HCEC 1CT (cell line): ENCODE measurements around the gene PATE2.

Source experiments
- DNase-seq: peaks from one replicate; pipeline ENCODE4 v3.0.0-alpha.2; 2017

Gene PATE2

GRCh38 chr11:125778728-125779127, at the start of gene PATE2:
Gene PATE2, minus strand, starts transcription at chr11:125778828. Its CDS starts 55 bp downstream, at chr11:125778773.
- DNase-seq, result no peak

DNA sequence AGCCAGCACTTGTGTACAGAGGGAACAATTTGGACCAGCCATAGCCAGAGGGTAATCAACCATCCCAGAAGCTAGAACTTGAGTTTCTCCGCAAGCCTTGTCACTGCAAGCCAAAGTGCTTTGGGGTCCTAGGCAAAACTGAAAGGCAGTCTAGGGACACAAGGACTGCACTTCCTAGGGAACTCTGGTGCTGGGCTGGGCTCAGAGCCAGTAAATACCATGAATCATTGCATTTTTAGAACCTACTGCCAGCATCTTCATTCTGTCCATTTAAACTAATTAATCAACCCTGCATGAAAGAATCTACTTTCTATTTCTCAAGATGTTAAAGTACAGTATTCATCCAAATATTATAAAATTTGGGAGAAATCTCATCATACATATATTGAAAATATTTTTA, 29.3 kb upstream of the PATE2 start:
- peak; percentile 13 for DNase-seq

DNA sequence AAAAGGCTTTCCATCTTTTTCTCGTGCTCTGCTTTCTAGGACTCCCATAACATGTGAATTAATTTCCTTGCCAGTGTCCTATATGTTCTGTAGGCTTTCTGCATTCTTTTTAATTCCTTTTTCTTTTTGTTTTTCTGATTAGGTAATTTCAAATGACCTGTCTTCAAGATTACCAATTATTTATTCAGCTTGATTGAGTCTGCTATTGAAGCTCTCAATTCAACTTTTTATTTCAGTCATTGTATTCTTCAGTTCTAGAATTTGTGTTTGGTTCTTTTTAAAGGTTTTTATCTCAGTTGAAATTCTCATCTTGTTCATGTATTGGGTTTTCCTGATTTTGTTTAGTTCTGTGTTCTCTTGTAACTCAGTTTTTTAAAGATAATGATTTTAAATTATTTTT, 23.8 kb upstream of the PATE2 start:
- DNase-seq, result no peak

DNA sequence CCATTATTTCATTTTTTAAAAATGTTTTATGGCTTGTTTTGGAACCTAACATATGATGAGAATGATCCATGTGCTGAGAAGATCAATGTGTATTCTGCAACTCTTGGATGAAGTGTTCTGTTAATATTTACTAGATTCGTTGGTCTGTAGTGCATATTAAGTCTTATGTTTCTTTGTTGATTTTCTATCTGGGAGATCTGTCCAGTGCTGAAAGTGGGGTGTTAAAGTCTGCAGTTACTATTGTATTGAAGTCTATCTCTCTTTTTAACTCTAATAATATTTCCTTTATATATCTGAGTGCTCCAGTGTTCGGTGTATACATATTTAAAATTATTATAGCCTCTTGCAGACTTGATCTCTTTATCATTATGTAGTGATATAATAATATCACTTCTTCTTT, 21.2 kb upstream of the PATE2 start:
- DNase-seq, result no peak

DNA sequence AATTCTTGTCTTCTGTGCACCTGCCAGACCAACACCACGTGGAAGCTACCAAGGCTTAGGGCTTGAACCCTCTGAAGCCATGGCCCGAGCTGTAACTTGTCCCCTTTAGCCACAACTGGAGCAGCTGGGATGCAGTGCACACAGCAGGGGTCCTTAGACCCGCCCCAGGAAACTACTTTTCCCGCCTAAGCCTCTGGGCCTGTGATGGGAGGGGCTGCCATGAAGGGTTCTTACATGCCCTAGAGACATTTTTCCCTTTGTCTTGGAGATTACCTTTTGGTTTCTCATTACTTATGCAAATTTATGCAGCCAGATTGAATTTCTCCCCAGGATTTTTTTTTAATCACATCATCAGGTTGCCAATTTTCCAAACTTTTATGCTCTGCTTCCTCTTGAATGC, 19.0 kb upstream of the PATE2 start:
- no peak for DNase-seq

DNA sequence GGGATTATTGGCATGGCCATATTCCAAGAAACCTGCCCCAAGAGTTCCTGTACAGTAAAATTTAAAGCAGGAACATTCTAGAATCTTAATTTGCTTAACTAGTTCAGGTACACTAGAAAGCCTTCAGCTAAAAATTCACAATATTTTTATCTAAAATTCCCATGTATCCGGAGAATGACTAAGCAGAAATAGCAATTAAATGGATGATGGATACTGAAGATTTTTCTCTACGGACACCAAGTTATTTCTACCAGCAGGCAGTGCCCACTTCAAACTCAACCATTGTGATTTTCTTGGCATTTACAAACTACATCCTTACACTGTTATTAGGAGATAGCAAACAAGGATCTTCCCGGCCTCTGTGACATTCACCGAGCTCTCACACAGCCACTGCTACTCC, 12.2 kb upstream of the PATE2 start:
- no peak for DNase-seq

DNA sequence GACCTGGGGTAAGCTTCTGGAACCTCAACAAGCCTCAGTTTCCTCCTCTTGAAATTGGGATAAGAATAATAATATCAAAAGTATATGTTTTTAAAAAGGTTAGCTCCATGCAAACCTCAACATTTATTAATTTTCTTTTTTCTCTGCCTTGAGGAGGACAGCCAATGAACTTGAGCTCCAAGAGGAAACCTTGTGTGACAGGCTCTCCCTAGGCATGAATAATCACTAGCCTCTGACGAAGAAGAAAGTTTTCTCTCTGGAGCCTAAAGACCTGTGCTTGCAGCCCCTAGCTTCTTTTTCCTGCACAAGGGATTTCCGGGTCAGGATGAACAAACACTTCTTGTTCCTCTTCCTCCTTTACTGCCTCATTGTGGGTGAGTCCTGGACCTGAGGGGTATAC, 9.2 kb upstream of the PATE2 start, which contains the start of gene PATE3:
TSS of gene PATE3 (plus strand) at position 301 of the 400 bp plus-strand sequence. CDS start at position 326, 25 bp downstream.
- no peak for DNase-seq

- no peak for DNase-seq
These were observed 6.0 kb upstream of the PATE2 start for GRCh38 chr11:125784678-125785077.

DNA sequence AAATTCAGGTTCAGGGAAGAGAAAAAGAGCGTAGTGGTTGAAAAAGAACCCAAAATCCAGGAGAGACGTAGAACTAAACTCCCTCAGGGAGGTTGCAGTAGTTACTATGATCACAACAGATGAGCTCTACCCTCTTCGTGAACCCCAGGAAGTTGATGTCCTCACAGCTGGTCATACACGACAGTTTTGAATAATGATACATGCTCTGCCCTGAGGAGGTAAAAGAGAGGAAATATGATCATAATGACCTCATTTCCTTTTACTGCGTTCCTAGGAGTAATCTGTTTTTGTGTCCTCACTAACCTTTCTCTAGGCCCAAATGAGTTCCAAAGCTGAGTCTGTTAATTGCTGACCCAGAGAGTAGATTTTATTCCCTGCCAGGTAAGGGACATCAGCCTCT, 1.3 kb downstream of the PATE2 start:
- peak; percentile 37 for DNase-seq

GRCh38 chr11:125773516-125773915, 5.1 kb downstream of the PATE2 start:
- DNase-seq, result no peak

- DNase-seq, result peak; percentile 42
These were observed 5.7 kb downstream of the PATE2 start for GRCh38 chr11:125772834-125773505.

DNA sequence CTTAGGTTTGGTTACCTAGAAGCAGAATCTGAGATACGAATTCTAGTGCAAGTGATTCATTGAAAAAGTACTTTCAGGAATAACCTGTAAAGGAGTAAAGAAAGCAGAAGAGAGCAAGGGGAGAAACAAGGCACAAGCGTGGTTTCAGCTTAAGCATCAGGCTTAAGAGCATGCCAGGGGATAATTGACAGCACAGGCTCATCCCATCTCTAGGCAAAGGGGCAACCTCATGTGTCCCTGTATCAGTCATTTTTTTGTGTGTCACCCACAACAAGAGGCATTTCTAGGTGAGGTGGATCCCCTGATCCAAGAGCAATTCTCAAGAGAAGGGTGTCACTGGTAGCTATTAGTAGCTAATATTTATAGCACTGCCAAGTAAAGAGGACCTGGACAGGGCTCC, 8.0 kb downstream of the PATE2 start:
- no peak for DNase-seq

DNA sequence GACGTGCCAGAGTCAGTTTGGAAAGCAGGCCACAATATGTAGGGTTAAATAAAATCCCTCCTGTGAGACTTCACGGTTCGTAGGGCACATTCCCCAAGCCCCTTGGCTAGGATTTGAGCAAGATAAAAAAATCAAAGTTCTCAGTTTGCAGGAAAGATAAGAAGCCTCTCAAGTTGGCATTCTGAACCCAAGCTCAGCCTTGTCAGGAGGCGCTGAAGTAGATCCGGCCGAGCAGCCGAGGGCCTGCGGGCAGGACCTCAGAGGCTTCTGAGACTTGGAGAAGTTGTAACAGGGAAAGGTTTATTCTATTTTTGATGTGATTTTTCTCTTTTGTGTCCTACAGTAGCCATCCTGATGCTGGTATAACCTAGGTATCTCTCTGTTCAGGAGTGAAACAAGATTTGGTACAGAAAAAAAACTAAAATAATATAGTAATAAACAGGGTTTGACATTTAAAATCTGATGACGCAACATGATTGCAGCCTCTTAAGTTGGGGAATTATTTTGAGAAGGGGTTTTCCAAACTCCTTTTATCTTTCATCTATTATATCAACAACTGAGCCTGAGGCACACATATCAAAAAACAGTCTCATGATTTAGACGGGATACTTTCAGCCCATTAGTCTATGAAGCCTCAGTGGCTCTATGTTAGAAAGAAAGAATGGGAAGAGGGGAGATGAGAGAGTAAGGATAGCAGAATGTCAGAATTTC, 10.1 kb downstream of the PATE2 start:
- DNase-seq, result no peak

DNA sequence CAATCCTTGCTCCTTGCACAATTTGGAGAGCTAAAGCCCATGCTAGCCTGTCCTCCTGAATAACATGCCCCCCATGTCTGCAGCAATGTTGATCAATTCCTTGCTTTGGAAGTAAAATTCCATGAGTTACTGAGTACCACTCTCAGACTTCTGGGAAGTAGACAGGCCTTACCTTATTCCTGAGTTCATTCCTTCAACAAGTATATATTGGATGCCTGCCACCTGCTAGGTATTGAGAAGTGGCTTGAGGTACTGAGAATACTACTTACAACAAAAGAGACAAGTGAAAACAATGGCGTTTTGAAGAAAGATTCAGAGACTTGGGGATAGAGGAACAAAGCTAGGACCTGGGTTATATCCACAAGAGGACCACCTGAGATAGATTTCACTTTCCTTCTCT, 12.4 kb downstream of the PATE2 start:
- DNase-seq, result no peak

- DNase-seq, result no peak
These were observed 15.1 kb downstream of the PATE2 start for GRCh38 chr11:125763483-125763882.

GRCh38 chr11:125762445-125762844, 16.2 kb downstream of the PATE2 start:
- no peak for DNase-seq

DNA sequence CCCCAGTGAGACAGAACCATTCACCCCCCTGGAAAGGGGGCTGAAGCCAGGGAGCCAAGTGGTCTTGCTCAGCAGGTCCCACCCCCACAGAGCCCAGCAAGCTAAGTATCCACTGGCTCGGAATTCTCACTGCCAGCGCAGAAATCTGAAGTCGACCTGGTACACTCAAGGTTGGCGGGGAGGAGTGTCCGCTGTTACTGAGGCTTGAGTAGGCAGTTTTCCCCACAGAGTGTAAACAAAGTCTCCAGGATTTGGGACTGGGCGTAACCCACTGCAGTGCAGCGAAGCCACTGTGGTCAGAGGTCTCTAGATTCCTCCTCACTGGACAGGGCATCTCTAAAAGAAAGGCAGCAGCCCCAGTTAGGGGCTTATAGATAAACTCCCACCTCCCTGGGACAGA, 22.6 kb downstream of the PATE2 start:
- DNase-seq, result no peak

GRCh38 chr11:125750629-125751028, 28.0 kb downstream of the PATE2 start:
- no peak for DNase-seq

DNA sequence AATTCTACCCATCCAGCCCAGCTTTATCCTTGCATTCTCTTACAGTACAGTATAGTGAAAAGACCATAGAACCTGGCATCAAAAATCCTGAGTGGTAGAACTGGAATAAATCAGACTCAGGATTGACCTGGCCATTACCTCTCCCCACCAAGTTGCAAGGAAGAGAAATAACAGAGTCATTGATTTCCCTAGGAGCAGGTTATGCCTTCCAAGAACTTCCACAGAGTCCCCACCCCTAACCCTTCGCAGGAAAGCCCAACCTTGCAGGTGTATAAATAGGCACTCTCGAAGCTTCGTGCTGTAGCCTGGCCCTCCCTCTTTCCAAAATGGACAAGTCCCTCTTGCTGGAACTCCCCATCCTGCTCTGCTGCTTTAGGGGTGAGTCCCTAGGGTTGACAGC, 32.6 kb downstream of the PATE2 start, which contains the start of gene PATE1:
TSS of gene PATE1 (plus strand) at position 301 of the 400 bp plus-strand sequence. CDS start at position 327, 26 bp downstream.
- no peak for DNase-seq

GRCh38 chr11:125743681-125744080, 34.9 kb downstream of the PATE2 start:
- no peak for DNase-seq

DNA sequence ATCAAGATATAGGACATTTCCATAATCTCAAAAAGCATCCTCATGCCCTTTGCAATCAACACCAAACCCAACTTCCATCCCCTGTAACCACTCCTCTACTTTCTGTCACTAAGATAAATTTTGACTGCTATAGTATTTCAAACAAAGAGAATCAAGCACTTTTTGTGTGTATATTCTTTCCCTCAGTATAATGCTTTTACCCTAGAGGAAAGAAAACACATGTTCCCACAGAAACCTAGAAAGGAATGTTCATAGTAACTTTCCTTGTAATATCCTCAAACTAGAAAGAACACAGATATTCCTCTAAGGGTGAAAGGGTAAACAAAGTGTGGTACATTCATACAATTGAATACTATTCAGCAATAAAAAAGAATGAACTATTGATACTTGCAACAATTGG, 38.0 kb downstream of the PATE2 start:
- DNase-seq, result no peak

- DNase-seq, result no peak
These were observed 49.7 kb downstream of the PATE2 start for GRCh38 chr11:125728969-125729368.
